ENCODE measurements around the gene MED13L. TPM values are rescaled to one million over a fixed set of nuclear protein-coding genes. Genes with fewer than 3 reads are reported as not detected.

The MED13L gene
- polyA plus RNA-seq, 1 donor (not counting 4 experiments of a cell fraction or from before 2014, with no cell fraction given) = 31.7 TPM

DNA sequence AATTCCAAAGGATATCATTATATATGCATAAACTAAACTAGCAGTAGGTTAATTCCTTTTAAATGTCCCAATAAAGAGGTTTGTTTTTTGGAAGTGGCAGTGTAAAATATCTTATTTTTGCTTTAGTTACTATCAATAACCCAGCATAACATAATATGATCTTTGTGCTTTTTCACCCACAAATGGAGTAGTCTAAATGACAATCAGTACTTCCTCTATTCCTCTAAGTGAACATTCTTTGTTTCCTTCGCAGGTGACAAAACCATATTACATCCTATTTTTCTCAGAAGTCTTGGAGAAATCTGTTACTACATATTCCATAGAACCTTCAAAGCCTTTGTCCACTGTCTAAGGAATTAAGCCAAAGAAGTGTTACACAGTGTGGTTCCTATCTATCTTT is 62.5 kb downstream of the MED13L start:
- Histone ChIP-seq H3K9me3 (ENCODE audit: control insufficient read depth, low read depth, low read length) (no peaks in the 10 kb centered on the region), H3K4me3 (ENCODE audit: control insufficient read depth in 2 of 3, extremely low read depth in 1 of 3, insufficient read depth in 2 of 3, low read depth in 1 of 3, low read length in 3 of 3) (no peak overlapping the region)

DNA sequence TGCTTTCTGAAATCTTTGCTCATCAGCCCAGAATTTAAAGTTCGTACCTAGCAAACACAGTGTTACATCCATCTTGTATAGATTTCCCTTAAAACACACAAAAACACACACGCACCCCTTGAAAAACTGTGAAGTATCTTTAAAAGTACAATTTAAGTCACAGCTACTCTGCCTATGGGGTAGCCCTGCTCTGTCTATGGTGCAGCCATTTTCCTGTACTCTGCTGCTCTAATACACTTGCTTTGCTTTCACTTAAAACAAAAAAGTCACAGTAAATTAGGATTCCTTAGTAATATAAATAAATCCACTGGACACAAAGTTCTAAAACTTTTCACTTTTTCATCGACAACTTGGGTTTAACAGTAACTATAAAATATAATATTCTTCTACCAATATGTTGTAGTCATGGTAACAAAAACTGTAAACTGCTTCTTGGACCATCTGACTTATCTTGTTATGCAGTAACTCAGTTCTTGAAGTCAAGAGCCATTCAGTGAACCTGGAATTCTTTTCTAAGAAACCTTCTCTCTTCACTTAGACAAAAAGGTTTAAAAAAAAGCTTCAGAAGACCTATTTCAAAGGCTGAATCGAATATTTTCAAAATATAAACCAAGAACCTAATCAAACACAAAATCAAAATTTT is 63.5 kb downstream of the MED13L start:
- no peaks in the 10 kb centered on the region for H3K4me1 ChIP-seq (ENCODE audit: control insufficient read depth, extremely low read depth, insufficient read depth, low read length)
- no peak for FAIRE-seq

More for the DNA sequence above, 62.5 kb downstream of the MED13L start:
- Histone ChIP-seq H2AFZ (ENCODE audit: control insufficient read depth, low read length) (no peak overlapping the region), H4K20me1 (ENCODE audit: control insufficient read depth, extremely low read depth, insufficient read depth, low read length) (peaks cover 6% of the 10 kb centered on the region), H3K4me1 (ENCODE audit: control insufficient read depth, extremely low read depth, insufficient read depth, low read length) (no peaks in the 10 kb centered on the region), H3K9me1 (ENCODE audit: control insufficient read depth, extremely low read depth, insufficient read depth, low read length) (no peaks in the 10 kb centered on the region), H3K4me2 (ENCODE audit: control insufficient read depth, extremely low read depth, insufficient read depth, low read depth, low read length) (no peak overlapping the region), H3K9ac (ENCODE audit: control insufficient read depth, extremely low read depth, insufficient read depth, low read length) (no peak overlapping the region), H3K36me3 (ENCODE audit: control insufficient read depth in 2 of 2, extremely low read depth in 1 of 2, insufficient read depth in 2 of 2, low read length in 2 of 2) (no peaks in the 10 kb centered on the region), H3K27me3 (ENCODE audit: control insufficient read depth, extremely low read depth, insufficient read depth, low read length) (no peaks in the 10 kb centered on the region), H3K27ac (ENCODE audit: control insufficient read depth, insufficient read depth, low read length) (no peak overlapping the region), H3K79me2 (ENCODE audit: control insufficient read depth, insufficient read depth, low read length) (peaks cover 89% of the 10 kb centered on the region)
- TF ChIP-seq, protein P1, sequence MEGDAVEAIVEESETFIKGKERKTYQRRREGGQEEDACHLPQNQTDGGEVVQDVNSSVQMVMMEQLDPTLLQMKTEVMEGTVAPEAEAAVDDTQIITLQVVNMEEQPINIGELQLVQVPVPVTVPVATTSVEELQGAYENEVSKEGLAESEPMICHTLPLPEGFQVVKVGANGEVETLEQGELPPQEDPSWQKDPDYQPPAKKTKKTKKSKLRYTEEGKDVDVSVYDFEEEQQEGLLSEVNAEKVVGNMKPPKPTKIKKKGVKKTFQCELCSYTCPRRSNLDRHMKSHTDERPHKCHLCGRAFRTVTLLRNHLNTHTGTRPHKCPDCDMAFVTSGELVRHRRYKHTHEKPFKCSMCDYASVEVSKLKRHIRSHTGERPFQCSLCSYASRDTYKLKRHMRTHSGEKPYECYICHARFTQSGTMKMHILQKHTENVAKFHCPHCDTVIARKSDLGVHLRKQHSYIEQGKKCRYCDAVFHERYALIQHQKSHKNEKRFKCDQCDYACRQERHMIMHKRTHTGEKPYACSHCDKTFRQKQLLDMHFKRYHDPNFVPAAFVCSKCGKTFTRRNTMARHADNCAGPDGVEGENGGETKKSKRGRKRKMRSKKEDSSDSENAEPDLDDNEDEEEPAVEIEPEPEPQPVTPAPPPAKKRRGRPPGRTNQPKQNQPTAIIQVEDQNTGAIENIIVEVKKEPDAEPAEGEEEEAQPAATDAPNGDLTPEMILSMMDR (optimal IDR thresholded peaks at IDR 0.05 in 1 of 3, IDR thresholded peaks at IDR 0.05 in 1 of 3, conservative IDR thresholded peaks at IDR 0.05 in 1 of 3; ENCODE audit: extremely low read depth in 1 of 3, insufficient read depth in 2 of 3, low read length in 3 of 3) = no peak
- no peak for TF ChIP-seq EZH2 (IDR thresholded peaks at IDR 0.05; ENCODE audit: low read length)
- no peak for FAIRE-seq
- no peak for DNase-seq (ENCODE audit: low read depth, low spot score)
- dilution Hi-C loops (cut with MboI; ENCODE audit: extremely low pct_ligation_motif_present, low sequenced_read_pairs) = no loop called here

More for the DNA sequence above, 63.5 kb downstream of the MED13L start:
- Histone ChIP-seq H4K20me1 (ENCODE audit: control insufficient read depth, extremely low read depth, insufficient read depth, low read length) (peaks cover 10% of the 10 kb centered on the region), H3K9ac (ENCODE audit: control insufficient read depth, extremely low read depth, insufficient read depth, low read length) (no peak overlapping the region), H3K4me2 (ENCODE audit: control insufficient read depth, extremely low read depth, insufficient read depth, low read depth, low read length) (no peak overlapping the region), H3K9me1 (ENCODE audit: control insufficient read depth, extremely low read depth, insufficient read depth, low read length) (peaks cover 3% of the 10 kb centered on the region), H3K27ac (ENCODE audit: control insufficient read depth, insufficient read depth, low read length) (no peak overlapping the region), H3K79me2 (ENCODE audit: control insufficient read depth, insufficient read depth, low read length) (peaks cover 94% of the 10 kb centered on the region), H3K36me3 (ENCODE audit: control insufficient read depth in 2 of 2, extremely low read depth in 1 of 2, insufficient read depth in 2 of 2, low read length in 2 of 2) (no peaks in the 10 kb centered on the region), H3K9me3 (ENCODE audit: control insufficient read depth, low read depth, low read length) (no peaks in the 10 kb centered on the region), H3K4me3 (ENCODE audit: control insufficient read depth in 2 of 3, extremely low read depth in 1 of 3, insufficient read depth in 2 of 3, low read depth in 1 of 3, low read length in 3 of 3) (no peak overlapping the region), H2AFZ (ENCODE audit: control insufficient read depth, low read length) (no peak overlapping the region), H3K27me3 (ENCODE audit: control insufficient read depth, extremely low read depth, insufficient read depth, low read length) (no peaks in the 10 kb centered on the region)
- TF ChIP-seq, protein P1 (optimal IDR thresholded peaks at IDR 0.05 in 1 of 3, IDR thresholded peaks at IDR 0.05 in 1 of 3, conservative IDR thresholded peaks at IDR 0.05 in 1 of 3; ENCODE audit: extremely low read depth in 1 of 3, insufficient read depth in 2 of 3, low read length in 3 of 3) = no peak
- TF ChIP-seq EZH2 (IDR thresholded peaks at IDR 0.05; ENCODE audit: low read length) = no peak
- DNase-seq (ENCODE audit: low read depth, low spot score) = no peak
- dilution Hi-C loops (cut with MboI; ENCODE audit: extremely low pct_ligation_motif_present, low sequenced_read_pairs) = no loop called here

Data from keratinocyte (primary cell).